Measurements from ENCODE around the gene TRABD2B.

Gene TRABD2B

DNA sequence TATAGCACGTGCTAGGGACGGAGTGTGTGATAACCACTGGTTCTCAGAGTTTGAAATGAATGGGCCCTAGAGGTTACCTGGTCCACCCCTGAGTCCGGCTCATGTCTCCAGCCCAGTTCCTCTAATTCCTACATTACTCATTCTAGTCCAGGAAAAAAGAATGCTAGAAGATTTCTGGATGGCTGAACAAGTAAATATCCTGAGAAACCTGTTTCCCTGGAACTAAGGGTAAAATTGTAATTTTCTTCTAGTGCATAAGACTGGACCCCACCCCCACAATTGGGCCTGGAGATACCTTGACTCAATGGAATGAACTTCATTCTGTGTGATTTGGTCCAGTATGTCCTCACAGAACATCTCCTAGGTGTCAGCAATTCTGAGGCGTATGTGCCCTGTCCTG, 208.4 kb downstream of the TRABD2B start:
- DNase-seq = no peak

DNA sequence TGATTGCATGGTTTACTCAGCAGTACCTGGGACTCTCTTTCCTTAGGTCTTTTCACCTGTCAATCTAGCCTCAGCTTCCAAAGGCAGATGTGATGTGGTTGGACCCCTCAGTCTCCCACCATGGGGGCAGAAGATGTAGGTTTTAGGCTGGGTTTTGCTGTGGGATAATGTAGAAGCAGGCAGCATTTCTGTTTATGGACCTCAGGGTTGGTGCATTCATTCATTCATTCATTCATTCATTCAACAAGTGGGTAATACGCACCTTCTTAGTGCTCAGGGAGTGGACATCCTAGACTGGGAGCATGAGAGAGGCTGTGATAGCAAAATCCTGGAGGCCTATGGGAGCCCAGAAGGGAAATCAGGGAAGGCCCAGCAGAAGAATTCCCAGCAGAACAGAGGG, 209.6 kb downstream of the TRABD2B start:
- DNase-seq = no peak

- DNase-seq = no peak
These were observed 210.9 kb downstream of the TRABD2B start for GRCh38 chr1:47786316-47786715.

DNA sequence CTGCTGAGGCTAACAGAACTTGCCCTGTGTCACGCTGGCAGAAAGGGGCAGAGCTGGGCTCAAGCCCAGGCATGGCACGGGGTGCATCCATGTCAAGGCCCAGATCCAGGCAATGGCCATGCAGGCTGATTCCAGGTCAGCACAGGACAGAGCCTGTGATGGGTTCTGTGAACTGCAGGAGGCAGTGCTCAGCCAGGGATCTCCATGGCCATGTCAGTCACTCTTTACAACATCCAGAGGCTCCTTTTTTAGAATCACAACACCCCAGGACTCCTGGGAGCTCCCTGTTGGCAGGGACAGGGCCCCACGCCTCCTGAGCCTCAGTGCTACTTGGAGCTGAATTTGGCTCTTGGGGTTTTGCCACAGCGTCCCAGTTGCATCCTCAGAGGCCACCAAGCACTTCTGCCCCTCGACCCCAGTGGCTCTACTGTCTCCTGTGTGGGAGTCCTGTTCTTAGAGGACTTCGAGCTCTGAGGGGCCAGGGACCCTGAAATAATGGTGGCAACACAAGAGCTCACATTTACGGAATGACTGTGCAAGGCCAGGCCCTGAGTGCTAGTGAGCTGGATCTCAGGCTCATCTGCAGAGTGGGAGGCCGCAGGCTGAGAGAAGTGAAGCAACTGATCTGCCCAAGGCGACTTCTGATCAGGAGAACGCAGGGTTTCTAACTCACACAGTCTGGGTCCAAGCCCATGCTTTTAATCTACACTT, 211.5 kb downstream of the TRABD2B start:
- DNase-seq = no peak

- no peak for DNase-seq
These were observed 212.1 kb downstream of the TRABD2B start for GRCh38 chr1:47785118-47785517.

DNA sequence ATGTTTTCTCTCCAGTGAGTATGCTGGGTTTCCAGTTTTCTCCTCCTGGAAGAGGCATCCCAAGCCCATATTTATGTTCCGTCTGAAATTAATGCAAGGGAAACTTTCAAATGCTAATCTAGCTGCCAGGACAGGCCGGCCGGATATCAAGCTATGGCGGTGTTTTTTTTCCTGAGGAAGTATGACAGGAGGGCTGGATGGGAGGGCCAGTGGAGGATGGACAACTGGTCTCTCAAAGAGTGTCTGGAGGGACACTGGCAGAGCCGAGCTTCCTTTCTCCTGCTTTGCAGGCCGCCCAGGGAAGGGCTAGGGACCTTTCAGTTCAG, 212.7 kb downstream of the TRABD2B start:
- DNase-seq = no peak

DNA sequence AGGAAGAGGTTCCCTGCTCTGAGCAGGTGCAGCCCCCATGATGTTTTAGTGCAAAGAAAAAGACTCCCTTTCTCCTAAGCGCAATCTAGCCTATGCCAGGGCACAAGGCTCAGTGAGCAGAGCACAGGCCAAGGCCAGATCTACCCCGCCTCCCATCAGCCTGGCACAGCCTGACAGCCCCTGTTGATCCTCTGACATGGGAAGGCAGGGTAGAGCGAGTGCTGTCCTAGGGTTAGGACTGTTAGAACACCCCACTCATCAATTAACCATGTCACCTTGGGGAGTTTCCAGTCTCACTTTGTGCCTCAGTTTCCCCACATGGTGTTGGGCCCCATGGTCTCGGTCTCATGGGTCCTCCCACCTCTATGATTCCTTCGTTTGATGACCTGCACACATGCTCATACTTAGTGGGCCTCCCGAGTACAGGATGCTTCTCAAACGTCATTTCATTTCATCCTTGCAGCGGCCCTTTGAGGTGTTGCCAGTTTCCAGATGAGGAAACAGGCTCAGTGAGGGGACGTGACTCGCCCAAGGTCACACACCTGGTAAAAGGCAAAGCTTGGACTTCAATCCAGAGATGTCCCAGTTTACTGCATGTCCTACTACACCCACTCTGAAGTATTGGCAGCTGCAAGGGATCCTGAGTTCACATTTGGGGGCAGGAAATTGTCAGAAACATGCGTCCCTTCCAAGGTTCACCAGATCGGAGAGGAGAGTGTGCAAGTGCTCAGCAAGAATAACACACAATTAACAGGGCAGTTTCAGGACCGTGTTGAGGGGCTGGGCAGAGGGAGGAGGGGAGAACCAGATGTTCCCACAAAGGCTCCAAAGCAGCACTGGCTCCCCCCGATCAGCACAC, 213.3 kb downstream of the TRABD2B start:
- DNase-seq = no peak

GRCh38 chr1:47782414-47783166, 214.6 kb downstream of the TRABD2B start:
- DNase-seq = no peak

- DNase-seq = no peak
These were observed 215.8 kb downstream of the TRABD2B start for GRCh38 chr1:47781171-47781959.

- DNase-seq = no peak
These were observed 216.7 kb downstream of the TRABD2B start for GRCh38 chr1:47780469-47780995.

DNA sequence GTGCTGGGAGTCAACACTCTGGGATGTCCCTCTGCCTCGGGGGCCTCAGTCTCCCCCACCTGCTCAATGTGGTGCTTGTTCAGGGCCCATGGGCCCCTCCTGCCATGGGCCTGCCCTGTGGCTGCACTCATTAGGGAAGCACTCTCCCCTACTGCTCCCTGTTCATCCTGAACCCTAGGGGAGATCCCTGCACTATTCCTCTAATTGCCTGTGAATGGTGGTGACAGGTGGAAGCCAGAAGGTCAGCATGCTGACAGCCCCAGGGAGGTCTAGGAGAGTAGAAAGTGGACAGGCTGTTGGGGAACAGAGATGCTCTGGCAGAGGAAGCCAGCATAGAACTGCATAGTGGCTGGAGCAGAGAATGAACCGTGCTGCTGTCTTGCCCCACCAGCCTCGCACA, 217.6 kb downstream of the TRABD2B start:
- no peak for DNase-seq

- DNase-seq = no peak
These were observed 218.9 kb downstream of the TRABD2B start for GRCh38 chr1:47778280-47778679.

GRCh38 chr1:47777322-47777721, 219.9 kb downstream of the TRABD2B start:
- DNase-seq = no peak

- no peak for DNase-seq
These were observed 220.5 kb downstream of the TRABD2B start for GRCh38 chr1:47776667-47777131.

GRCh38 chr1:47774986-47775834, 222.0 kb downstream of the TRABD2B start:
- no peak for DNase-seq

DNA sequence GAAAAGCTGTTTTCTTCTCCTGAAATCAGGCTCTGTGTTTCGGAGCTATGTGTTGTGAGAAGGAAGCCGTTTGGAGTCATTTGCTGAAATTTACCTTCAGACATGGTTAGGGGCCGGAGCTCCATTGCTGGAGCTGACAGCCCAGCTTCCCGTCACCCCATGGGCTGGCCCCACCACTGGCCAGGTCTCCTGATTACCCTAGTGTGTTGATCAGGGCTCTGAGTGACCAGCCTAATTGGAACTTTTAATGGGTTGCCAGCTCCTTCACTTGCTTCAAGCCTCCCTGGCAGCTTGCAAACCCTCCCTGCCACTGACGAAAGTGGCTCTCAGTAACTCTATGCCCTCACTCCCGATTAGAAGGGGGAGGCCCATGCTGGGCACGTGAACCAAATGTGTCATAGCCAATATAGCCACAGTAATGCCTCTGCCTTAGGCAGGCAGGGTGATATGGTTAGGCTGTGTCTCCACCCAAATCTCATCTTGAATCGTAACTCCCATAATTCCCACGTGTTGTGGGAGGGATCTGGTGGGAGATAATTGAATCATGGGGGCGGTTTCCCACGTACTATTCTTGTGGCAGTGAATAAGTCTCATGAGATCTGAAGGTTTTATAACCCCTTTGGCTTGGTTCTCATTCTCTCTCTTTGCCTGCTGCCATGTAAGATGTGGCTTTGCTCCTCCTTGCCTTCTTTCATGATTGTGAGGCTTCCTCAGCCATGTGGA, 224.1 kb downstream of the TRABD2B start:
- DNase-seq = no peak

DNA sequence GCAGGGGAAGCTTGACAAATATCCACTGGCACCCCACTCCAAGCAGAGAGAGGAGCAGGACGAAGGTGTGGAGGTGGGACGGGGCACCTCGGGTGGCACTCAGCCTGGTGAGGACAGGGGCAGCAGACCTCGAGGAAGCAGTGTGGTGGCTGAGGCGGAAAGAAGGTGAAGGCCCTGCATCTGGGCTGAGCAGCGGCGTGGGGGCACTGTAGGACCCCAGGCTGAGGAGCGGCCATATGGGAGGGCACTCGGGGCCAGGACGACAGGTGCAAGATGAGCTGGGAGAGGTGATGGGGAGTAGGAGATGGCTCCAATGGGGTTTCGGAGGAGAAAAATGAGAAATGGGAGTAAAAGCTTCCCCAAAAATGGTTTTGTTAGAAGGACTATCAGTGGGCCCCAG, 224.9 kb downstream of the TRABD2B start:
- no peak for DNase-seq

- no peak for DNase-seq
These were observed 225.4 kb downstream of the TRABD2B start for GRCh38 chr1:47771751-47772150.

- no peak for DNase-seq
These were observed 227.2 kb downstream of the TRABD2B start for GRCh38 chr1:47769983-47770382.

GRCh38 chr1:47769295-47769694, 227.9 kb downstream of the TRABD2B start:
- no peak for DNase-seq

DNA sequence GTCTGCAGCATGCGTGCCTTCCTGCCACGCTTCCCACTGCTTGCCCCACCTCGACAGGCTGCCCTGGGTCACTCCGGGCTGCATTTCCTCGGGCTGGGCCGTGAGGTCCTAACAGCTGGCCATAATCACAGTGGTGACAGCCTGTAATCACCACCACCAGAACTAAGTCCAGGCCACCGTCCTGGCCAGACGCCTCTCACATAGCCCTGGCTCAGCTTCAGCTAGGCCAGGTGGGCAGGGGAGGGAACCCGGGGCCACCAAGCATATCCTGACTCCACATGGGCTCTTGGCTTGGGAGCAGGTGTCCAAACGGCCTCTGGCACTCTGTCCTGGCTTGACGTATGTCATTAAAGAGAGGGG, 229.5 kb downstream of the TRABD2B start:
- no peak for DNase-seq

Measured in stimulated activated CD8-positive, alpha-beta memory T cell treated with anti-CD3 and anti-CD28 coated beads, Interleukin-4, amount 100 ng/mL, for 48 hours (primary cell).